SK-N-SH treated with all-trans-retinoic acid at 6 μM for 48 hours (cell line): ENCODE results near the gene ZNF423.

ENCODE experiments used
- ATAC-seq: fragments of 200-7000 bp; cut with Tn5 transposase; 3 replicates; pipeline ENCODE4 v1.9.1; 2020; ENCODE audit warnings: mild to moderate bottlenecking, moderate library complexity
- BACH2 ChIP-seq: fragments of 250-450 bp; sonication (Bioruptor Pico); IDR thresholded peaks from 2 replicates; pipeline ENCODE4 v1.9.0; 2021; ENCODE audit warnings: mild to moderate bottlenecking, borderline replicate concordance
- CREB5 ChIP-seq: fragments of 250-450 bp; sonication (Bioruptor Pico); IDR thresholded peaks from 2 replicates; pipeline ENCODE4 v1.5.1; 2020; ENCODE audit warnings: low read depth, mild to moderate bottlenecking, moderate library complexity
- CSDC2 ChIP-seq: fragments of 250-450 bp; sonication (Bioruptor Pico); IDR thresholded peaks from 2 replicates; pipeline ENCODE4 v1.5.0; 2020; ENCODE audit warnings: mild to moderate bottlenecking, moderate library complexity
- CSRNP3 ChIP-seq: fragments of 250-450 bp; sonication (Bioruptor Pico); IDR thresholded peaks from 2 replicates; pipeline ENCODE4 v1.5.1; 2021; ENCODE audit warnings: mild to moderate bottlenecking, moderate library complexity
- GLIS3 ChIP-seq: fragments of 250-450 bp; sonication (Bioruptor Pico); IDR thresholded peaks from 2 replicates; pipeline ENCODE4 v1.5.0; 2020; ENCODE audit warnings: mild to moderate bottlenecking, moderate library complexity
- ISL1 ChIP-seq: fragments of 250-450 bp; sonication (Bioruptor Pico); IDR thresholded peaks from 2 replicates; pipeline ENCODE4 v2.1.2; 2022; ENCODE audit warnings: mild to moderate bottlenecking, moderate library complexity
- OSR1 ChIP-seq: fragments of 250-450 bp; sonication (Bioruptor Pico); IDR thresholded peaks from 2 replicates; pipeline ENCODE4 v1.8.0; 2022; ENCODE audit warnings: moderate library complexity, mild to moderate bottlenecking, inconsistent platforms
- POU6F1 ChIP-seq: fragments of 250-450 bp; sonication (Bioruptor Pico); IDR thresholded peaks from 2 replicates; pipeline ENCODE4 v1.8.0; 2021; ENCODE audit warnings: low read depth, mild to moderate bottlenecking, moderate library complexity, borderline replicate concordance
- PPARA ChIP-seq: fragments of 250-450 bp; sonication (Bioruptor Pico); IDR thresholded peaks from 2 replicates; pipeline ENCODE4 v1.5.0; 2020; ENCODE audit warnings: mild to moderate bottlenecking, borderline replicate concordance
- RARB ChIP-seq: fragments of 250-450 bp; sonication (Bioruptor Pico); IDR thresholded peaks from 2 replicates; pipeline ENCODE4 v1.8.0; 2021; ENCODE audit warnings: mild to moderate bottlenecking, moderate library complexity
- TCF4 ChIP-seq: fragments of 250-450 bp; sonication (Bioruptor Pico); IDR thresholded peaks from 2 replicates; pipeline ENCODE4 v1.8.0; 2021; ENCODE audit warnings: mild to moderate bottlenecking, moderate library complexity, borderline replicate concordance
- TOX ChIP-seq: fragments of 250-450 bp; sonication (Bioruptor Pico); IDR thresholded peaks from 2 replicates; pipeline ENCODE4 v1.8.0; 2021; ENCODE audit warnings: mild to moderate bottlenecking, moderate library complexity, borderline replicate concordance
- TSHZ2 ChIP-seq: fragments of 250-450 bp; sonication (Bioruptor Pico); IDR thresholded peaks from 2 replicates; pipeline ENCODE4 v1.5.0; 2020; ENCODE audit warnings: mild to moderate bottlenecking, moderate library complexity
- ZC3H10 ChIP-seq: fragments of 250-450 bp; sonication (Bioruptor Pico); IDR thresholded peaks from 2 replicates; pipeline ENCODE4 v1.5.1; 2021; ENCODE audit warnings: mild to moderate bottlenecking, moderate library complexity
- ZFP3 ChIP-seq: fragments of 250-450 bp; sonication (Bioruptor Pico); IDR thresholded peaks from 2 replicates; pipeline ENCODE4 v1.5.0; 2020; ENCODE audit warnings: mild to moderate bottlenecking, moderate library complexity
- ZNF70 ChIP-seq: fragments of 450-650 bp; formaldehyde crosslinking; IDR thresholded peaks from 2 replicates; pipeline ENCODE4 v1.5.0; 2020; ENCODE audit warnings: mild to moderate bottlenecking, moderate library complexity
- ZNF8 ChIP-seq: fragments of 450-650 bp; formaldehyde crosslinking; IDR thresholded peaks from 2 replicates; pipeline ENCODE4 v1.5.0; 2020; ENCODE audit warnings: mild to moderate bottlenecking, moderate library complexity

The ZNF423 gene

GRCh38 chr16:49748322-49748721 lies 107.6 kb downstream of the ZNF423 start:
- TF ChIP-seq ISL1 = no peak
- TF ChIP-seq CREB5 = no peak
- no peak for TF ChIP-seq BACH2 (CRISPR knock-in tag)
- no peak for TF ChIP-seq CSRNP3 (CRISPR knock-in tag)
- TF ChIP-seq ZFP3 (CRISPR knock-in tag) = no peak
- no peak for ATAC-seq

GRCh38 chr16:49747654-49748053 lies 108.3 kb downstream of the ZNF423 start:
- TF ChIP-seq PPARA (CRISPR knock-in tag) = no peak
- no peak for TF ChIP-seq TOX (CRISPR knock-in tag)
- TF ChIP-seq CSDC2 (CRISPR knock-in tag) = no peak
- TF ChIP-seq POU6F1 (CRISPR knock-in tag) = no peak
- TF ChIP-seq, all 23 proteins: peak for 0
- ATAC-seq = no peak

GRCh38 chr16:49746545-49746944 lies 109.4 kb downstream of the ZNF423 start:
- no peak for ATAC-seq
- TF ChIP-seq ZNF8 (CRISPR knock-in tag) = no peak
- no peak for TF ChIP-seq TSHZ2 (CRISPR knock-in tag)
- TF ChIP-seq ZNF70 (CRISPR knock-in tag) = no peak
- no peak for TF ChIP-seq ZFP3 (CRISPR knock-in tag)
- TF ChIP-seq CREB5 = no peak
- no peak for TF ChIP-seq TOX (CRISPR knock-in tag)
- TF ChIP-seq OSR1 (CRISPR knock-in tag) = no peak
- no peak for TF ChIP-seq ISL1
- no peak for TF ChIP-seq RARB (CRISPR knock-in tag)
- TF ChIP-seq TCF4 (CRISPR knock-in tag) = no peak

GRCh38 chr16:49745311-49745747 lies 110.6 kb downstream of the ZNF423 start:
- TF ChIP-seq RARB (CRISPR knock-in tag) (no peak), ZNF70 (CRISPR knock-in tag) (no peak), TCF4 (CRISPR knock-in tag) (no peak), ZC3H10 (CRISPR knock-in tag) (no peak), ZNF8 (CRISPR knock-in tag) (no peak), BACH2 (CRISPR knock-in tag) (no peak), GLIS3 (CRISPR knock-in tag) (no peak)
- TF ChIP-seq, all 23 proteins: peak for 0
- ATAC-seq = no peak
